ENCODE data around the gene NPTX1.

NPTX1 gene

GRCh38 chr17:80476877-80477646 is 655 bp upstream of the NPTX1 start:
- Histone ChIP-seq H3K9me3 (ENCODE audit: control insufficient read depth in 1 of 2, low read length in 2 of 2) (no peaks in the 10 kb centered on the region), H3K4me1 (ENCODE audit: control insufficient read depth in 1 of 2, insufficient read depth in 2 of 2, low read length in 2 of 2) (peaks cover 0 to 43% of the 10 kb centered on the region in 2 donors), H3K4me3 (ENCODE audit: low read depth in 1 of 2, low read length in 2 of 2) (peak overlapping the region in 1 of 2 donors; percentile 63), H3K27ac (ENCODE audit: low read length) (no peak overlapping the region), H3K36me3 (ENCODE audit: control insufficient read depth in 1 of 2, insufficient read depth in 2 of 2, low read length in 2 of 2) (peaks cover 0 to 2% of the 10 kb centered on the region in 2 donors), H3K27me3 (ENCODE audit: low read depth, low read length) (peaks cover 56% of the 10 kb centered on the region)

DNA sequence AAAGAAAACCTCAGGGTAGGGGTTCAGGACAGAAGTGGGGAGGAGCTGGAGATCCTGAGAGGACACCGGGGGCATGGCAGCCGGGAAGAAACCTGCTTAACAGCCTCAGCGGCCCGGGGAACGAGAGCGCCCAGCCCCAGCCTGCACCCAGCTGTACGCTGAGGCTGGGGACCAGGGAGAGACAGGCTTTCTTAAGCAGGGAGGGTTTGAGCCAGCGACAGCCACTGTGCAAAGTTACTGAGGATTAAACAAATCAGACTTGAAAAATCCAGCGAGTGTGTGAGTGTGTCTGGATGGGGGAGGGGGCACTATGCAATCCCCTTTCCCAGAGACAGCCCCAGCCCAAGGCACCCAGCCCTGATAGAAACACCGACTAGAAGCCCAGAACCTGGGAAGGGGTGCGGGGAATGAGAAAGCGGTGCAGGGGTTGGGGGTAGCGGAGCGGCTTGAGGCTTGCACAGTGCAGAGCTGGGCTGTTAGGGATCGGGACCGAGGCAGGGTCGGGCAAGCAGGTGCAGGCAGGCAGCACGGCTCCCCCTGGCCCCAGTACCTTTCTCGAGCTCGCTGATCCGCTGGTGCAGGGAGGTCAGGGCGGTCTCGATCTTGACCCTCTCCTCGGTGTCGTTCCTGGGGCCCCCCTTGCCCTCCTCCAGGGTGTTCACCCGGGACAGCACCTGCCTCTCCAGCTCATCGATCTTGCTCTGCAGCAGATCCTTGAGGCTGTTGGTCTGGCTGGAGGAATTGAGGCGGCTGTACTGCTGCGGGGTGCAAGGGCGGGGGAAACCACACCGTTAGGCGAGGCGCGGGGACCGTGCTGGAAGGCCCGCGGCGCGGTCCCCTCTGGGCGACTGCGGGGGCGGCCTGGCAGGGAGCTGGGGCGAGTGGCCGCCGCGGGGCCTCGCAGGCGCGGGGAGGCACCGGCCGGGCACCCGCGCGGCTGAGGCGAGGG is 1.2 kb downstream of the NPTX1 start:
- Histone ChIP-seq H3K36me3 (ENCODE audit: control insufficient read depth in 1 of 2, insufficient read depth in 2 of 2, low read length in 2 of 2) (peaks cover 0 to 4% of the 10 kb centered on the region in 2 donors), H3K4me3 (ENCODE audit: low read depth in 1 of 2, low read length in 2 of 2) (peak overlapping the region; percentile 3 to 69), H3K4me1 (ENCODE audit: control insufficient read depth in 1 of 2, insufficient read depth in 2 of 2, low read length in 2 of 2) (peaks cover 0 to 43% of the 10 kb centered on the region in 2 donors), H3K27ac (ENCODE audit: low read length) (no peak overlapping the region), H3K9me3 (ENCODE audit: control insufficient read depth in 1 of 2, low read length in 2 of 2) (no peaks in the 10 kb centered on the region), H3K27me3 (ENCODE audit: low read depth, low read length) (peaks cover 45% of the 10 kb centered on the region)

DNA sequence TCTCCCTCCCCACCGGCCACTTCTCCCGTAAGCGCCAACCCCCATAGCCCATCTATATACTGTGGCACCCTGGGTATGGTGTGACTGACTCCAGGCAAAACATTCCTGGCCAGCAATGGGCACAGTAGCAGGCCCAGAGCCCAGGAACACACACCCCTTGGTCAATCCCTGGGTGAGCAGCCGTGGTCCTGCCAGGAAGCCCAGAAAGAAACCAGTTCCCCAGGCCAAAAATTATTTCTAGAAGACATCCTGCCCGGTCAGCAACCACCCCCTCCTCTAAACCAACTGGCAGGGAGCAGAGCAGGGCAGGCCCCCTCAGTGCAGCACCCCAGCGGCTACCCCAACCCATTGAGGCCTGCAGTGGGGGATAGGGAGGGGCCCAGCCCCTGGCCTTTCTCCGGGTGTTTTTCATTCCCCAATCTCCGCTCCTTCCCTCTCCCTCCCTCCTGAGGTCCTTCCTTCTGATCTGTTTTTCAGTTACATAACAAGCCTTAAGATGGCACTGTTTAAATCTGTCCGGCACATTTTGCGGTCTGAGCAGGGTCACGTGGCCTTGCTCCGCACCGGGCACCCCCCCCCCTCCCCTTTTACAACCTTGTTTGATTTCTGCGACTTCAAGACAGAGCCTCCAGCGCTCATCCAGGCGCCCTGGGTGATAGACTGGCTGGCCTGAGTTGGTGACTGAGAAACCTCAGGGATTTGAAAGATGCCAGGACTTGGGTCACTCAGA is 2.0 kb downstream of the NPTX1 start:
- Histone ChIP-seq H3K4me3 (ENCODE audit: low read depth in 1 of 2, low read length in 2 of 2) (peak overlapping the region; percentile 3 to 69), H3K9me3 (ENCODE audit: control insufficient read depth in 1 of 2, low read length in 2 of 2) (no peaks in the 10 kb centered on the region), H3K36me3 (ENCODE audit: control insufficient read depth in 1 of 2, insufficient read depth in 2 of 2, low read length in 2 of 2) (peaks cover 0 to 4% of the 10 kb centered on the region in 2 donors), H3K4me1 (ENCODE audit: control insufficient read depth in 1 of 2, insufficient read depth in 2 of 2, low read length in 2 of 2) (peaks cover 0 to 43% of the 10 kb centered on the region in 2 donors), H3K27ac (ENCODE audit: low read length) (no peak overlapping the region), H3K27me3 (ENCODE audit: low read depth, low read length) (peaks cover 45% of the 10 kb centered on the region)

DNA sequence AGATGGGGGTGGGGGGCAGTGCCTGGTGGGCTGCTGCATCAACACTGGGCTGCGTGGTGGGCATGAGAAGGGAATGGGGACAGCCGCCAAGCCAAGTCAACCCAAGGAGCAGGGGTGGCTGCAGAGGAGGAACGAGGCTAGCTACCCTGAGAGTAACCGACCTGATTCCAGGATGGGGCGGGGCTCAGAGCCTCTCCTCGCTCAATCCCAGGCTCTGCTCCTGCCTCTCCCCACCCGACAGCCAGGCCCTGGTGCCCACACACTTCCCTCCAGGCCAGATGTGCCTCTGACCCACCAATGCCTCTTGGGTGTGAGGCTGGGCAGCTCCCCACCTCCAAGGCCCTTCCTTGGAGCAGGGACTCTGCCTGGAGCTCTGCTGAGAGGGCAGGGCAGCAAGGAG is 2.7 kb downstream of the NPTX1 start:
- Histone ChIP-seq H3K9me3 (ENCODE audit: control insufficient read depth in 1 of 2, low read length in 2 of 2) (no peaks in the 10 kb centered on the region), H3K27ac (ENCODE audit: low read length) (no peak overlapping the region), H3K4me1 (ENCODE audit: control insufficient read depth in 1 of 2, insufficient read depth in 2 of 2, low read length in 2 of 2) (peaks cover 0 to 42% of the 10 kb centered on the region in 2 donors), H3K4me3 (ENCODE audit: low read depth in 1 of 2, low read length in 2 of 2) (no peak overlapping the region), H3K36me3 (ENCODE audit: control insufficient read depth in 1 of 2, insufficient read depth in 2 of 2, low read length in 2 of 2) (peaks cover 0 to 4% of the 10 kb centered on the region in 2 donors), H3K27me3 (ENCODE audit: low read depth, low read length) (peaks cover 43% of the 10 kb centered on the region)

DNA sequence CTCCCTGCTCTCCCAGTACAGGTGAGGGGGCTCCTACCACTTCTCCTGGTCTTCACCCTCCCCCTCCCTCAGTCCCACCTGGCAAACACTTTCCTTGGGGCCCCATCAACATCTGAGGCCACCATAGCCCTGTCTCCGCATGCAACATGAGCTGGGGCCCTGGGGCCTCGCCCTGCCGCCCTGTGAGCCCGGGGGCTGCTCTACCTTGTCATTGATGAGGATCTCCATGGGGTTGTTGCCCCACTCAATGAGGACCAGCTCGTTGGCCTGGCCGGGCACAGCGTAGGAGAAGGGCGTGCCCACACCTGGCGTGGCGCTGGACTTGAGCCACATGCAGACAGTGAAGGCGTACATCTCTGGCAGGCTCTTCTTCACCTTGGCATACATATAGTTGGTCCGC is 3.4 kb downstream of the NPTX1 start:
- H3K27me3 ChIP-seq (ENCODE audit: low read depth, low read length) = peaks cover 45% of the 10 kb centered on the region
- H3K9me3 ChIP-seq (ENCODE audit: control insufficient read depth in 1 of 2, low read length in 2 of 2) = no peaks in the 10 kb centered on the region
- H3K4me3 ChIP-seq (ENCODE audit: low read depth in 1 of 2, low read length in 2 of 2) = no peak overlapping the region
- peaks cover 0 to 4% of the 10 kb centered on the region in 2 donors for H3K36me3 ChIP-seq (ENCODE audit: control insufficient read depth in 1 of 2, insufficient read depth in 2 of 2, low read length in 2 of 2)
- H3K4me1 ChIP-seq (ENCODE audit: control insufficient read depth in 1 of 2, insufficient read depth in 2 of 2, low read length in 2 of 2) = peaks cover 0 to 35% of the 10 kb centered on the region in 2 donors
- H3K27ac ChIP-seq (ENCODE audit: low read length) = no peak overlapping the region

DNA sequence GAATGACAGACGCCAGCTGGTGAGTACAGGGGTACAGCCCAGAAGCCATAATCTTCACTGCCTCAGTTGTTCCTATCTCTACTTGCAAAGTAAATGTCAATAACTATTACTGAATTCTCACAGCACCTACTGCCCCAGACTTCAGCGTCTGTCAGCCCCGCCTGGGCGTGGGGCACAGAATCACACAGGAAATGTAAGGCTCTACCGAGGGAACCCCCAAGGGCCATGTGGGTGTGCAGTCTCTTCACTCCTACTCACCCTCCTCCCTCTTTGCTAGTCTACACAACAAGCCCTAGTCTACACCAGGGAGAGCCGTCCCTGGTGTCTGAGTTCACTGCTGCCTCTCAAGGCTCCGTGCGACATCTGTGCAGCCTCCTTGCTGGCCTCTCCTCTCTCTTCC is 4.5 kb downstream of the NPTX1 start:
- H3K36me3 ChIP-seq (ENCODE audit: control insufficient read depth in 1 of 2, insufficient read depth in 2 of 2, low read length in 2 of 2) = peaks cover 0 to 4% of the 10 kb centered on the region in 2 donors
- H3K9me3 ChIP-seq (ENCODE audit: control insufficient read depth in 1 of 2, low read length in 2 of 2) = no peaks in the 10 kb centered on the region
- H3K4me3 ChIP-seq (ENCODE audit: low read depth in 1 of 2, low read length in 2 of 2) = no peak overlapping the region
- H3K27ac ChIP-seq (ENCODE audit: low read length) = no peak overlapping the region
- H3K27me3 ChIP-seq (ENCODE audit: low read depth, low read length) = peaks cover 47% of the 10 kb centered on the region
- peaks cover 0 to 24% of the 10 kb centered on the region in 2 donors for H3K4me1 ChIP-seq (ENCODE audit: control insufficient read depth in 1 of 2, insufficient read depth in 2 of 2, low read length in 2 of 2)

GRCh38 chr17:80470603-80471002 is 5.8 kb downstream of the NPTX1 start:
- peaks cover 0 to 17% of the 10 kb centered on the region in 2 donors for H3K4me1 ChIP-seq (ENCODE audit: control insufficient read depth in 1 of 2, insufficient read depth in 2 of 2, low read length in 2 of 2)
- no peak overlapping the region for H3K27ac ChIP-seq (ENCODE audit: low read length)
- H3K27me3 ChIP-seq (ENCODE audit: low read depth, low read length) = peaks cover 49% of the 10 kb centered on the region
- no peak overlapping the region for H3K4me3 ChIP-seq (ENCODE audit: low read depth in 1 of 2, low read length in 2 of 2)
- H3K36me3 ChIP-seq (ENCODE audit: control insufficient read depth in 1 of 2, insufficient read depth in 2 of 2, low read length in 2 of 2) = peaks cover 0 to 4% of the 10 kb centered on the region in 2 donors
- H3K9me3 ChIP-seq (ENCODE audit: control insufficient read depth in 1 of 2, low read length in 2 of 2) = no peaks in the 10 kb centered on the region

DNA sequence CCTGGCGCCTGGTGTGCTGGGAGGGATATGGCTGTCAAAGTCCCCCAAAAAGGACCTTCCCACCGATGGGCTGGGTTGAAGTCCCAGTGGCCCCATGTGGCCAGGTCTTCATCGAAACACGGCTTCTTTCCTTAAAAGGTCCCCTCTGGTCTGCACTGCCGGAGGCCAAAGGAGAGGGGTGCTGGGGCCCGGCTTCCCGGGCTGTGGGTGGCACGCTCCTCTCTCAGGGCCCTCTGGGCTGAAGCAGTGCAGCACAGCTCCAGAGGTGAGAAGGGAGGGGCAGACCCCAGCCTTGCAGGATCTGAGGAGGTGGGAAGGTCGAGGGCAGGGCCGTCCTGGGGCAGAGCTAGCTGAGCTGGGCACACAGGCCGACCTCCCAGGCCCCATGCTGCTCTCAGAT is 6.7 kb downstream of the NPTX1 start:
- Histone ChIP-seq H3K36me3 (ENCODE audit: control insufficient read depth in 1 of 2, insufficient read depth in 2 of 2, low read length in 2 of 2) (peaks cover 0 to 4% of the 10 kb centered on the region in 2 donors), H3K4me1 (ENCODE audit: control insufficient read depth in 1 of 2, insufficient read depth in 2 of 2, low read length in 2 of 2) (peaks cover 0 to 8% of the 10 kb centered on the region in 2 donors), H3K27me3 (ENCODE audit: low read depth, low read length) (peaks cover 41% of the 10 kb centered on the region), H3K27ac (ENCODE audit: low read length) (no peak overlapping the region), H3K9me3 (ENCODE audit: control insufficient read depth in 1 of 2, low read length in 2 of 2) (no peaks in the 10 kb centered on the region), H3K4me3 (ENCODE audit: low read depth in 1 of 2, low read length in 2 of 2) (no peak overlapping the region)

DNA sequence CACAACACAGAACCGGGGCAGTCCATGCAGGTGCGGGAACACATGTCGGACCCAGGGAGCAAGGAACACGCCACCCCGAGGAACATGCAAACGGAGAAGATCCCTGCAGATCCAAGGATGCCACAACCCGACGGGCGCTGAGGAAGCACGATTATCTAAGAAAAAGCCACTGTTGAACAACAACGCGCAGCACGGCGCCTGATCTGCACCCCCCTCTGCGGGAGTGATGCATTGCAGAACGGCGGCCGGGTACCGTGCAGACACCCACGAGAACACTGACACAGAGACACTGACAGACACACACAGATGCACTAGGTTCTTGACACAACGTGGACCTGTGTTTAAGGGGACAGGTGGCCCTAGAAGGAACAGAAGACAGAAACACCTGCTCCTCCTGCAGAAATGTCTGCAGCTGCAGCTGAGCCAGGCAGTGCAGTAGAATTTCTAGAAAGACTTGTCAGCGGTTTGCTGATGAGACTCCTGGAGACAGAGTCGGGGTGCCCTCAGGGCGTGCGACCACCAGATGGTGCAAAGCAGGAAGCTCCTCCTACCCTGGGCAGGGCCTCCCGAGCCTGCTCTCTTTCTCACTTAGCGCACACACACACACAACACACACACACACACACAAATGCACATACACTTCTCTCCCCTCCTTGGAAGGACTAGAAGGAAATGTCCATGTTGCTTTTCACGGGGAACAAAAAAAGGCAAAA is 7.5 kb downstream of the NPTX1 start:
- H3K4me1 ChIP-seq (ENCODE audit: control insufficient read depth in 1 of 2, insufficient read depth in 2 of 2, low read length in 2 of 2) = peaks cover 0 to under 1% of the 10 kb centered on the region in 2 donors
- no peaks in the 10 kb centered on the region for H3K9me3 ChIP-seq (ENCODE audit: control insufficient read depth in 1 of 2, low read length in 2 of 2)
- H3K36me3 ChIP-seq (ENCODE audit: control insufficient read depth in 1 of 2, insufficient read depth in 2 of 2, low read length in 2 of 2) = peaks cover 0 to 4% of the 10 kb centered on the region in 2 donors
- H3K4me3 ChIP-seq (ENCODE audit: low read depth in 1 of 2, low read length in 2 of 2) = no peak overlapping the region
- H3K27ac ChIP-seq (ENCODE audit: low read length) = no peak overlapping the region
- peaks cover 34% of the 10 kb centered on the region for H3K27me3 ChIP-seq (ENCODE audit: low read depth, low read length)

GRCh38 chr17:80468242-80468641 is 8.2 kb downstream of the NPTX1 start:
- H3K4me1 ChIP-seq (ENCODE audit: control insufficient read depth in 1 of 2, insufficient read depth in 2 of 2, low read length in 2 of 2) = no peaks in the 10 kb centered on the region
- no peaks in the 10 kb centered on the region for H3K9me3 ChIP-seq (ENCODE audit: control insufficient read depth in 1 of 2, low read length in 2 of 2)
- H3K27ac ChIP-seq (ENCODE audit: low read length) = no peak overlapping the region
- H3K4me3 ChIP-seq (ENCODE audit: low read depth in 1 of 2, low read length in 2 of 2) = no peak overlapping the region
- H3K27me3 ChIP-seq (ENCODE audit: low read depth, low read length) = peaks cover 27% of the 10 kb centered on the region
- peaks cover 0 to 4% of the 10 kb centered on the region in 2 donors for H3K36me3 ChIP-seq (ENCODE audit: control insufficient read depth in 1 of 2, insufficient read depth in 2 of 2, low read length in 2 of 2)
